ENCODE data around the gene TNRC6B.
A peak's percentile ranks its signal among the peaks of the same experiment; 100 is the strongest.

TNRC6B gene

DNA sequence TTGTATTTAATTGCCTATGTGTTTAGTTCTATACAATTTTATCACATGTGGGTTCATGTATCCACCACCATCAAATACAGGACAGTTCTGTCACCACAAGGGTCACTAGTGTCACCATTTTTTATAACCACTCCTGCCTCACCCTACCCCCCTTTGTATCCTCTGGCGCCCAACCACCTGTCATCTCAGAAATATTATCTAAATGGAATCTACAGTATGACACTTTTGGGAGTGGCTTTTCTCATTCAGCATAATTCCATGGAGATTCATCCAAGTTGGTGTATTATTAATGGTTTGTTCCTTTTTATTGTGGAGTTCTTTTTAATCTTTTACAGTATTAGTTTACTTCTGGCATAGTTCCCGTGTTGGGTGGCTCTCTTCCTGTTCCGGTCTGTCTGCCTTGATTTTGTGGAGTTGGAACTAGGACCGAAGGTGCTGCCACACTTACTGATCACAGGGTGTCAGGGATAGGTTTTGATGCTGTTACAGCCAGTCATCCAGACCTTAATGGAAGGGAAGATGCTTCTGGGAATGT, 58.5 kb downstream of the TNRC6B start:
- no peak for ATAC-seq
- Mint-ChIP-seq H3K9me3 (no peaks in the 10 kb centered on the region), H3K4me3 (no peak overlapping the region), H3K36me3 (ENCODE audit: low read depth) (peaks cover 14% of the 10 kb centered on the region), H3K27ac (peak overlapping the region; percentile 6), H3K27me3 (no peaks in the 10 kb centered on the region), H3K4me1 (peaks cover 57% of the 10 kb centered on the region)
- DNase-seq = no peak

DNA sequence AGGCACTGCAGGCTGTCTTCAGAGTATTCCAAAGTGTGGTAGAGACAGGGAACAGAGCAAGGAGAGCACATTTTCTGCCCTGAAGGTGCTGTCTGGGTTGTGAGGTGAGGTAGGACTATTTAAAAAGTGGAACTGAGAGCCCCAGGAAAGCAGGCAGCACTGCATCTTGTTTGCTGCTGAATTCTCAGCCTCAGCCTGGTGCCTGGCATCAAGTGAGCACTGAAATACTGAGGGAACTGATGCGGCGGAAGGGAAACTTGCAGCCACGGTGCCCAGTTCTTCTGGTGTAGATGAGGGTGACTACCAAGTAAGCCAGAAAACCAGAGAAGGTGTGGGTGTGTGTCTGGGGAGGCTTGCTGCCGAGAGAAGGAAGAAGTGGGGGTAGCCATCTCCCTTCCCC, 59.5 kb downstream of the TNRC6B start:
- ATAC-seq (no peak), DNase-seq (no peak)
- H3K36me3 Mint-ChIP-seq (ENCODE audit: low read depth) = peaks cover 11% of the 10 kb centered on the region
- no peak overlapping the region for H3K27ac Mint-ChIP-seq
- peaks cover 67% of the 10 kb centered on the region for H3K4me1 Mint-ChIP-seq
- no peaks in the 10 kb centered on the region for H3K27me3 Mint-ChIP-seq
- H3K4me3 Mint-ChIP-seq = no peak overlapping the region
- H3K9me3 Mint-ChIP-seq = no peaks in the 10 kb centered on the region

DNA sequence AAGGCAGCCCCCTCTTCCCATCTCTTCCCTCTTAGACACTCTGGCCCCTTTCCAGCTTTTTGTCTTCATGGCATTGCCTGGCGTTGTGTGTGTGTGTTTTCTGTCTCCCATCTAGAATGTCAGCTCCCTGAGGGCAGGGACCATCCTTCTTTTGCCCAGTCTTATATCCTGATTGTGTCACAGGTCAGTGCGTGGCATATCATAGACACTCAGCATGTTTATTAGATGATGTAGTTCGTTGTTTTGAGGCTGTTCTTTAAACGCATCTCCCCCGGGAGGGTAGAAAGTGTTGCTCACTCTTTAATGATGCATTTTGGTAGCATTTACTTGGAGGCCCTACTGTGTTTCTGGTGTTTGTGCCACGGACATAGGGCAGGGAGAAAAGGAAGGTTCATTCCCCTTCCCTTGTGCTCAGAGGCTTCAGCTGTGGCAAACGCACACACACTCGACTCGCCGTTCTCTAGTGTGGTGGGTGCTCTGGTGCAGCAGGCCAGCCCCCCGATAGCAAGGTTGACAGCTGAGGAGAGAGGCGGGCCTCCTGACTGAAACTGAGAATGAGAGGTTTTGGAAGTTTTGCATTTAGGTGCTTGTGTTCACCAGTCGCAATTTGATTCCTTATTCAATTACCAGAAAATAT, 60.2 kb downstream of the TNRC6B start:
- peak overlapping the region; percentile 41 for H3K4me3 Mint-ChIP-seq
- no peak for ATAC-seq
- H3K27ac Mint-ChIP-seq = peak overlapping the region; percentile 59
- peaks cover 10% of the 10 kb centered on the region for H3K36me3 Mint-ChIP-seq (ENCODE audit: low read depth)
- no peaks in the 10 kb centered on the region for H3K9me3 Mint-ChIP-seq
- no peak for DNase-seq
- no peaks in the 10 kb centered on the region for H3K27me3 Mint-ChIP-seq
- peaks cover 73% of the 10 kb centered on the region for H3K4me1 Mint-ChIP-seq

DNA sequence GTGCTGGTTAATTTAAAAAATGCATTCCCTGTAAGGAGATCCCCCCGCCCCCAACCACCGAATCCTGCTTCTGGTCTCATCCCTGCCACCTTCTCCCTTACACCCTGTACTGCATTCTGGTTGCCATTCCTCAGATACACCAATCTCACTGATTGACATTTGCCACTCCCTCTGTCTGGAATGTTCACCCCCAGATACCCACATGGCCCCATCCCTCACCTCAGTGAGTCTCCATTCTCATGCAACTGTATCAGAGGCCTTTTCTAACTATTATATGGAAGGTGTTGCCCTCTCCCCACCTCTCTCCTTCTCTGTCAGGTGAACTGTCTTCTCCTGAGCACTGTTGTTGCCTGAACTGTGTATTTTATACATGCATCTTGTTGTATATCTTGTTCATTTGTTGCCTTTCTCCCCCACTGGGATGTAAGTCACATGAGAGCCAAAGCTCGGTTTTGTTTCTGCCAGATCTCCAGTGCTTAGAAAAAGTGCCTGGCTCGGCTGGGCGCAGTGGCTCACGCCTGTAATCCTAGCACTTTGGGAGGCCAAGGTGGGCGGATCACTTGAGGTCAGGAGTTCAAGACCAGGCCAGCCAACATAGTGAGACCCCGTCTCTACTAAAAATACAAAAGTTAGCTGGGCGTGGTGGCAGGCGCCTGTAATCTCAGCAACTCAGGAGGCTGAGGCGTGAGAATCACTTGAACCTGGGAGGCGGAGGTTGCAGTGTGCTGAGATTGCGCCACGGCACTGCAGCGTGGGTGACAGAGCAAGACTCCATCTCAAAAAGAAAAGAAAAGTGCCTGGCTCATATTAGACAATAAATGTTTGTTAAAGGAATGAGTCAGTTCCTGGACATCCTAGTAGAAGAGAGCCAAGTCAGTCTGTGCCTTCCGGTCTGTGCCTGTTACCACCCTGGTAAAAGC, 61.0 kb downstream of the TNRC6B start:
- H3K36me3 Mint-ChIP-seq (ENCODE audit: low read depth) = peaks cover 10% of the 10 kb centered on the region
- peak overlapping the region; percentile 75 for H3K27ac Mint-ChIP-seq
- ATAC-seq (no peak), DNase-seq (no peak)
- peak overlapping the region; percentile 18 for H3K4me3 Mint-ChIP-seq
- no peaks in the 10 kb centered on the region for H3K9me3 Mint-ChIP-seq
- no peaks in the 10 kb centered on the region for H3K27me3 Mint-ChIP-seq
- H3K4me1 Mint-ChIP-seq = peaks cover 79% of the 10 kb centered on the region

DNA sequence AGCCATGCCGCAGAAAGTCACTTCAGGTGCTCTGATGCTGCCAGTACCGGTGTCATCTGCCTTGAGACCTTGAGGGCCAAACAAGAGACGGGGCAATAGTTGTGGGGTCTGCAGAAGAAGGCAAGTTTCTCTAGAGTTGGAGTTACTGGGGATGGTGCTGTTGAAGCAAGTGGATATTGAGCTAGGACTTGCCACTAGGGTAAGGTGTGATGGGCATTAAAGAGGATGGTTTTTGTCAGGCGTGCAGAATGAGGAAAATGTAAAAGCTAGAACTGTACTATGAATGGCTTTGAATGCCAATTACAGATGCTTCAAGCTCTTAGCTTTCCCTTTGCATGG, 61.6 kb downstream of the TNRC6B start:
- Mint-ChIP-seq H3K36me3 (ENCODE audit: low read depth) (peaks cover 10% of the 10 kb centered on the region), H3K4me3 (no peak overlapping the region), H3K27ac (peak overlapping the region; percentile 75), H3K9me3 (no peaks in the 10 kb centered on the region), H3K27me3 (no peaks in the 10 kb centered on the region), H3K4me1 (peaks cover 86% of the 10 kb centered on the region)
- DNase-seq = no peak
- no peak for ATAC-seq

DNA sequence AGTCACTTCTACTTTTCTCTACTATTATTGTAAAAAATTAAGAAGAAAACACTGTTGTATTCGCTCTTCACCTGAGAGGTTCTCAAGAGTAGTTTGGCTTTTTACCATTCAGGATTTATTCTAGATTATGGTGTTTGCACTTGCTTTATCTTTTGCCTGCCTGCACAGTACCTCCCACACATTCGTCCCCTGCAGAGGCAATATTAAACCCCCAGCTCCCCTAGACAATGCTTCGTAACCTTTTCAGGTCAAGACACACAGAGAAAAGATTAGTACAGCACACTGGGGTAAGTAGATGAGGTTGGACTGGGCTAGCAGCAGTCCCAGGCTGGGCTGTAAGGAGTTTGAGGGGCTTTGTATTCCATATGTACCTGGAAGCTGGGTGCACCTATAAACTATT, 62.4 kb downstream of the TNRC6B start:
- no peak for ATAC-seq
- Mint-ChIP-seq H3K4me3 (peak overlapping the region; percentile 30), H3K36me3 (ENCODE audit: low read depth) (peaks cover 10% of the 10 kb centered on the region), H3K4me1 (peaks cover 91% of the 10 kb centered on the region), H3K9me3 (no peaks in the 10 kb centered on the region), H3K27me3 (no peaks in the 10 kb centered on the region), H3K27ac (peak overlapping the region; percentile 79)
- DNase-seq = no peak

DNA sequence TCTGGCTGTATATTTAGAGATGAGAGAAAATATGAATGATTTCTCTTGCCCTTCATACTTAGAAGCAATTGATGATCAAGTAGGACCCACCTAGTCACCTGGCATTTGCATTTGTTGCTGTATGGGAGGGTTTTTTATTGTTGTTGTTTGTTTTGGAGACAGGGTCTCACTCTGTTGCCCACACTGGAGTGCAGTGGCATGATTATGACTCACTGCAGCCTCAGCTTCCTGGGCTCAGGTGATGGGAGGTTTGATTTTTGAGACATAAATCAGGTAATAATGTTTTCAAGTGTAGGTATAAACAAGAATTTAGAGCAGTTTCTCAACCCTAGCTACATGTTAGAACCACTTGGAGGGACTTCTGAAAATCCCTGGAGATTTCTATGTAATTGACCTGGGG, 63.0 kb downstream of the TNRC6B start:
- Mint-ChIP-seq H3K9me3 (no peaks in the 10 kb centered on the region), H3K4me1 (peaks cover 89% of the 10 kb centered on the region), H3K4me3 (peak overlapping the region; percentile 30), H3K27me3 (no peaks in the 10 kb centered on the region), H3K36me3 (ENCODE audit: low read depth) (peaks cover 13% of the 10 kb centered on the region), H3K27ac (peak overlapping the region; percentile 76)
- no peak for ATAC-seq
- no peak for DNase-seq

DNA sequence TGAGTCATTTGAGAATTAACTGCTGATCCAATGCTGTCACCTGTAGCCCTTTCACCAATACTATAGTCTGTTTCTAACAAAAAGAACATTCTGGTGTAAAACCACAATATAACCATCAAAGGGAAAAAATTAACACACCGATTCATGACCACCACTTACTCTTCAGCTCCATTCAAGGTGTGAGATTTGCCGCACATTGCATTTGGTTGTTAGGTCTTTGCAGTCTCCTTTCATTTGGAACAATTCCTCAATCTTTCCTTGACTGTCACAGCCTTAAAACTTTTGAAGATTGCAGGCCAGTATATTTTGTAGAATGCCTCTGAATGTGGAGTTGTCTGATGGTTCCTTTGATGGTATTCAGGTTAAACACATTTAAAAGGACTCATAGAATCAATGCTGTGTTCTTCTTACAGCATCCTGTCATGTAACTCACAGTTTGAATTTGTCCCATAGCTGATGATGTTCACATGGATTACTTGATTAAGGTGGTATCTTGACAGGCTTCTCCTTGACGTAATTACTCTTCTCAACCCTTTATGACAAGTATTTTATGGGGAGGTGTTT, 63.6 kb downstream of the TNRC6B start:
- Mint-ChIP-seq H3K4me3 (peak overlapping the region; percentile 30), H3K27me3 (no peaks in the 10 kb centered on the region), H3K36me3 (ENCODE audit: low read depth) (peaks cover 12% of the 10 kb centered on the region), H3K9me3 (no peaks in the 10 kb centered on the region), H3K27ac (peak overlapping the region; percentile 76), H3K4me1 (peaks cover 88% of the 10 kb centered on the region)
- peak; percentile 86 for ATAC-seq
- no peak for DNase-seq

DNA sequence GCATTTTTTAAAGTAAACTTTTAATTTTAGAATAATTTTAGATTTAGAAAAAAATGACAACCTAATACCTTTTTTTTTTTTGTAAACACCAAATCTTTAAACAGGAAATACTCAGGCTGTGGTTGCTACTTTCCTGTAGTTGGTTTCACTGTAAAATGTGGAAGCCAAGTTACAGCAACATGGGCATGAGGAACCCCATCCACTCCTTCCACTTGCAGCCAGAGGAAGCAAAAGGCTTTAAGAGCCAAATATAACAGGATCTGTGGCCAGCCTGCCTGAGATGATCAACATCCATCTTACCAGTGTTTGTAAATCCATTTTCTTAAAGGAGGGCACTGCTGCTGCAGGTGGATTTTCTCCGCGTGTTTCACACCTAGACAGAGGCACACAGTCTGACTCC, 66.2 kb downstream of the TNRC6B start:
- no peak overlapping the region for H3K27ac Mint-ChIP-seq
- no peak for ATAC-seq
- no peak overlapping the region for H3K4me3 Mint-ChIP-seq

DNA sequence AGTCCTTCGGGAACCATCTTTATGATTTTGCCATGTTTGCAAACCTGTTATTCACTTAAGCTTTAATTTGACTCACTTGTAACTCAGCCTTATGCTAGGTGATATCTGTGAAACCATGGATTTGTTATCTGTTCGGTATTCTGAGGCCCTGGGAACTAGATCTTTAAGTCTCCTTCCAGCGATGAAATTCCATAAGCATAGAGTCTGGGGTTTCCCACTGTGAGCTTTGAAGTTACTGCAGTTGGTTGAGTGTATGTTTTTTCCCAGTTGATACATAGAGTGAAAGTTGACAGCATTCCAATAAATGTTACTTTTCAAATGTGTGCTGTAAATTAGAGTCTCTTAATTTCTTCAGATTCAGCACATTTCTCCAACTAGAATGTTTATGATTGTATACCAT, 66.9 kb downstream of the TNRC6B start:
- DNase-seq (no peak), ATAC-seq (no peak)
- Mint-ChIP-seq H3K9me3 (no peaks in the 10 kb centered on the region), H3K4me3 (no peak overlapping the region), H3K4me1 (peaks cover 84% of the 10 kb centered on the region), H3K27ac (no peak overlapping the region), H3K27me3 (no peaks in the 10 kb centered on the region), H3K36me3 (ENCODE audit: low read depth) (peaks cover 6% of the 10 kb centered on the region)

More for the DNA sequence above, 66.2 kb downstream of the TNRC6B start:
- Mint-ChIP-seq H3K36me3 (ENCODE audit: low read depth) (peaks cover 6% of the 10 kb centered on the region), H3K4me1 (peaks cover 84% of the 10 kb centered on the region), H3K27me3 (no peaks in the 10 kb centered on the region), H3K9me3 (no peaks in the 10 kb centered on the region)
- DNase-seq = no peak

DNA sequence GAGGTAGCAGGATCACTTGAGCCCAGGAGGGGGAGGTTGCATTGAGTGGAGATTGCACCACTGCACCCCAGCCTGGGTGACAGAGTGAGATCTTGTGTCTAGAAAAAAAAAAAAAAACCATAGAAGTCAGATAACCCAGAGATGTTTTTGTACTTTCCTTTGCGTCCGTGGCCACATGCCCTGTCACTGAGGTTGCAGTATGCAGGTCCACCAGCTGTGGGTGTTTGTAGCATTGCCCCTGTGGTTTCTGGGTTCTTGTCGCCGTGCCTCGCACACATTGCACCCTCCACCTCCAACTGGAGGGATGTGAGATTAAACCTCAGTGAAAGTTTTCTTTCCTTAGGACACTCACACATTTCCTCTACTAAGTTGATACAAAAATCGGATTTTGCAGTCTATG, 70.3 kb downstream of the TNRC6B start:
- Mint-ChIP-seq H3K4me1 (peaks cover 83% of the 10 kb centered on the region), H3K9me3 (no peaks in the 10 kb centered on the region), H3K27ac (peak overlapping the region; percentile 80), H3K27me3 (no peaks in the 10 kb centered on the region), H3K36me3 (ENCODE audit: low read depth) (peaks cover 14% of the 10 kb centered on the region), H3K4me3 (peak overlapping the region; percentile 47)
- DNase-seq = peak; percentile 56
- peak; percentile 79 for ATAC-seq

DNA sequence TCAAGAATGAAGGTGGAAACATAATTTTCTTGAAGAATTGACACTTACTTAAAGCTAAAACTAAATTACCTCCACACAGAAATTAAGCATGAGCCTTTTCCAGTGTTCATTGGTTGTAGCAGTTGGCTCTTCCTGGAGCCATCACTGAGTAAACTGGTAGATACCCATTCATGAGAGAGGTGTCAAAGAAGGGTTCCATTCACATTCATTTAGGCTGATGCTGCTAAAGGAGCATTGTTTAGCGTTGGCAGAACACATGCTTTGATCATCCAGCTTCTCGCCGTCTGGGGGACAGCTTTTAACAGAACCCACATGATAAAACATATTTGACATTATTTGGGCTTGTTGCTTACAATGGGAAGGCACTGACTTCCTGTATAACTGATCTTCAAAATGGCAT, 71.6 kb downstream of the TNRC6B start:
- H3K4me3 Mint-ChIP-seq = no peak overlapping the region
- no peak for DNase-seq

DNA sequence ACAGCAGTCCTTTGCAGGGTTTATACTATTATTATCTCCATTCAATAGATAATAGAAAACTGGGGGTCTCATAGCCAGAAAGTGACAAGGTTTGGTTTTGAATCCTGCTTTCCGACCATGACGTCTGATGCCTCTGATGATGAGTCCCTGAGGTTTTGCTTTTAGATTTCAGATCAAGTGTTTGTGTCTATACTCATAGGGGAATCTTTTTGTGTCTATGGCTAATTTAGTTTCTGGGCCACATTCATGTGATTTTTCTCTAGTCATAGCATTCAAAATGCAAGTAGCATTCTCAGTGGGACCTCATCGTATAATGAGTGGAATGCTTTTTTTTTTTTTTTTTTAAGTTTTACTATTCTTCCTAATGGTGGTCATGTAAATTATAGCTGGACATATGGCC, 72.9 kb downstream of the TNRC6B start:
- peak; percentile 70 for ATAC-seq
- peak overlapping the region; percentile 35 for H3K4me3 Mint-ChIP-seq

More for the DNA sequence above, 71.6 kb downstream of the TNRC6B start:
- Mint-ChIP-seq H3K36me3 (ENCODE audit: low read depth) (peaks cover 17% of the 10 kb centered on the region), H3K27me3 (no peaks in the 10 kb centered on the region), H3K9me3 (no peaks in the 10 kb centered on the region), H3K4me1 (peaks cover 80% of the 10 kb centered on the region), H3K27ac (no peak overlapping the region)
- ATAC-seq = no peak

DNA sequence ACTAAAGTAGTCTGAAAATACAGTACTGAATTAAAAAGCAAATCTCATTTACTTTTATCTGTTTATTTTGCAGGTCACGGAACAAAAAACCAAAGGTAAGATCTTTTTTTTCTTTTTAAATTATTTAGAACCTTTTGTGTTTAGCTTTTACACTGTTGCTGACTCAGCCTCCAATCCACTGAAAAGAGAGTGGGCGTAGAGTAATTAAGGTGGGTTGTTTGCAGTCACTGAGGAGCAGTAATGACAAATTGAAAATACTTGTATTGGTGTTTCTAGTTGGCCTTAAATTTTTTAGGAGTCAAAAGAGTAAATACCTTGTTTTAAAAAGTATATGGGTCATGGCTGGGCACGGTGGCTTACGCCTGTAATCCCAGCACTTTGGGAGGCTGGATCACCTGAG, 73.4 kb downstream of the TNRC6B start:
- ATAC-seq = no peak
- no peak for DNase-seq
- peak overlapping the region; percentile 74 for H3K27ac Mint-ChIP-seq
- H3K9me3 Mint-ChIP-seq = no peaks in the 10 kb centered on the region
- peak overlapping the region; percentile 35 for H3K4me3 Mint-ChIP-seq
- no peaks in the 10 kb centered on the region for H3K27me3 Mint-ChIP-seq
- peaks cover 16% of the 10 kb centered on the region for H3K36me3 Mint-ChIP-seq (ENCODE audit: low read depth)
- peaks cover 70% of the 10 kb centered on the region for H3K4me1 Mint-ChIP-seq

More for the DNA sequence above, 72.9 kb downstream of the TNRC6B start:
- peaks cover 72% of the 10 kb centered on the region for H3K4me1 Mint-ChIP-seq
- H3K27ac Mint-ChIP-seq = peak overlapping the region; percentile 74
- H3K9me3 Mint-ChIP-seq = no peaks in the 10 kb centered on the region
- H3K36me3 Mint-ChIP-seq (ENCODE audit: low read depth) = peaks cover 16% of the 10 kb centered on the region
- DNase-seq = no peak
- no peaks in the 10 kb centered on the region for H3K27me3 Mint-ChIP-seq

DNA sequence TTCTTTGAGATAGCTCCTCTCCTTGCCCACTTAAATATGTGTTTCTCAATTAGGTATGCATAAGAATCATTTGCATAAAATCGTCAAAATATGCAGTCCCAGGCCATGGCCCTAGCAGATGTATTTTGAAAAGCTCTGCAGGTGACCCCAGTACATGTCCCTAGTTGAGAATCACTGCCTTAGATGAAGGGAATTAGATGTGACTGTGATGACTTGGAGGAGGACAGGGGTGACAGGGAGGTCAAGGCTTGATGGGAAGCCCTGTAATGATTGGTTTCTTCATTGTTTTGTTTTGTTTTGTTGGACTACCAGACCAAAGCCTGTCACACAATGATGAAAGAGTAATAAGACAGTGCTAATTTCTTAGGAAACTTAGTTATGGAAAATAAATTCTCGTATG, 74.4 kb downstream of the TNRC6B start:
- no peak for DNase-seq
- Mint-ChIP-seq H3K27ac (peak overlapping the region; percentile 50), H3K4me1 (peaks cover 72% of the 10 kb centered on the region), H3K4me3 (no peak overlapping the region), H3K9me3 (no peaks in the 10 kb centered on the region), H3K36me3 (ENCODE audit: low read depth) (peaks cover 17% of the 10 kb centered on the region), H3K27me3 (no peaks in the 10 kb centered on the region)
- no peak for ATAC-seq

Data from activated naive CD8-positive, alpha-beta T cell treated with anti-CD3 and anti-CD28 coated beads, Interleukin-2, amount 50 U/mL, for 24 hours (primary cell).